GM19023 (cell line): Measurements from ENCODE around the gene PML.

ENCODE experiments used
- ATAC-seq: cut with Tn5 transposase; IDR thresholded peaks from one replicate; pipeline ENCODE4 v1.9.1; 2021; ENCODE audit warnings: mild to moderate bottlenecking, moderate library complexity; ENCODE audit not compliant: unreplicated experiment

PML gene

DNA sequence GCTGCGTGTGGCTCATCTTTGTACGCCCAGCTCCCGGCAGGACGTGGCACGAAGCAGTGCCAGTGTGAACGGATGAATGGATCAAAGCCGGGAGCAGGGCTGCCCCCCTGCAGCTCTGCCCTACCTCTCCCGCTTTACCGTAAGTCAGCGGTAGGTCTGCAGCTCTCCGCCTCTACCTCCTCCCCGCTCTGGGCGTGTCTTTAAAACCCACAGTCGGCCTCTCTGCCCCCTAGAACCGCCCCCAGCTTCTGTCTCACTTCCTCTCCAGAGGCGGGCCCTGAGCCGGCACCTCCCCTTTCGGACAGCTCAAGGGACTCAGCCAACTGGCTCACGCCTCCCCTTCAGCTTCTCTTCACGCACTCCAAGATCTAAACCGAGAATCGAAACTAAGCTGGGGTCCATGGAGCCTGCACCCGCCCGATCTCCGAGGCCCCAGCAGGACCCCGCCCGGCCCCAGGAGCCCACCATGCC, at the start of gene PML:
Gene PML, plus strand, starts transcription at position 304 of the 471 bp plus-strand sequence. Its CDS starts 97 bp downstream, at position 401.
- peak; percentile 72 for ATAC-seq

DNA sequence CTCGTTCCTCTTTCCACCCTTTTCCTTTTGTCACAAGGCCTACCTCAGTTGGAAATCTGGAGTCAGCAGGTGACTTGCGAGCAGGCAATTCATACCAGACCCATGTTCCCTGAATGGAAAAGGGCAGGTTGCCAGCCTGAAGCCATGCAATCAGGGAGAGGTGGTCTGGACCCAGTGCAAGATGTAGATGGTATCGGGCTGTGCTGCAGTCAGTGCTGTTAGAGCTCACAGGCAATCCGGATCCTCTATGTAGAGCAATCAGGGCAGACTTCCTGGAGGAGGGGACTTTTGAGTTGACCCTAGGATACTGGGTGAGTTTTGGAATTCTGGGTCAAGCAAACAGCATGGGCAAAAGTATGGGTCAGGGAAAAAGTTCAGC, 49.4 kb upstream of the PML start:
- no peak for ATAC-seq

- no peak for ATAC-seq
These were observed 48.3 kb upstream of the PML start for GRCh38 chr15:73946046-73946721.

GRCh38 chr15:73946795-73947370, 47.6 kb upstream of the PML start:
- no peak for ATAC-seq

- no peak for ATAC-seq
These were observed 46.9 kb upstream of the PML start for GRCh38 chr15:73947651-73948050.

DNA sequence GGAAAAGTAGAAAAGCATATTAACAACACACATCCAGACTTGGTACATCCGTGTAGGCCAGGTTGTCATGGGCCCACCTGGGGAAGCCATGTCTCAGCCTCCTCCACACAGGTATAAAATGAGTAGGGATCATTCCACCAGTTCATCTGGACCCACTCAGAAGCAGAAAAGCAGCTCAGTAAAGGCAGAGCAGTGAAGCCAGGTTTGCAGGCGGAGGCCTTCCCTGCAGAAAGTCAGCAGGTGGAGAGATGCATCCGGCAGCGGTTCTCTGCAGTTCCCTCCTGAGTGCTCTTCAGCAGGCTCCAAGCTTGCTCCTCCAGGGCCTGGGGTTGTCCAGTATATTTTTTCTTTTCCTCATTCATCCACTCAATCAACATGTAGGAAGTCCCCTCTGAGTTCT, 46.1 kb upstream of the PML start:
- ATAC-seq = no peak

- ATAC-seq = no peak
These were observed 45.5 kb upstream of the PML start for GRCh38 chr15:73948982-73949381.

DNA sequence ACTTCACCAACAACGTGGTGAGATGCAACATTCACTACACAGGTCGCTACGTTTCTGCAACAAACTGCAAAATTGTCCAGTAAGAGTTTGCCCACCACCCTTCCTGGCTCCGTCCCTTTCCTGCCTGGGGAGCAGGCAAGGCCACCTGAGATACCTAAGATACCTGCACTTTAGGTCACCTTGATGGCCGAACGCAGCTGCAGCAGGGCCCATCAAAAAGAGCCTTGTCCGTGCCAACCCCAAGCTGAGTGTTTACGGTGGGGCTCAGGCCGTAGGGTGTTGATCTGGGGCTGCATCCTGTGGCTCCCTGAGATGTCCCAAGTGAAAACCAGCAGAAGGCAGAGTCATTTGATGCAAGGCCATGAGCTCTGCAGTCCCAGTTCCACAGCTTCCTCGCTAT, 45.0 kb upstream of the PML start:
- no peak for ATAC-seq

- ATAC-seq = no peak
These were observed 44.1 kb upstream of the PML start for GRCh38 chr15:73950479-73950830.

GRCh38 chr15:73950831-73951561, 43.5 kb upstream of the PML start:
- ATAC-seq = no peak

- no peak for ATAC-seq
These were observed 42.9 kb upstream of the PML start for GRCh38 chr15:73951601-73952000.

DNA sequence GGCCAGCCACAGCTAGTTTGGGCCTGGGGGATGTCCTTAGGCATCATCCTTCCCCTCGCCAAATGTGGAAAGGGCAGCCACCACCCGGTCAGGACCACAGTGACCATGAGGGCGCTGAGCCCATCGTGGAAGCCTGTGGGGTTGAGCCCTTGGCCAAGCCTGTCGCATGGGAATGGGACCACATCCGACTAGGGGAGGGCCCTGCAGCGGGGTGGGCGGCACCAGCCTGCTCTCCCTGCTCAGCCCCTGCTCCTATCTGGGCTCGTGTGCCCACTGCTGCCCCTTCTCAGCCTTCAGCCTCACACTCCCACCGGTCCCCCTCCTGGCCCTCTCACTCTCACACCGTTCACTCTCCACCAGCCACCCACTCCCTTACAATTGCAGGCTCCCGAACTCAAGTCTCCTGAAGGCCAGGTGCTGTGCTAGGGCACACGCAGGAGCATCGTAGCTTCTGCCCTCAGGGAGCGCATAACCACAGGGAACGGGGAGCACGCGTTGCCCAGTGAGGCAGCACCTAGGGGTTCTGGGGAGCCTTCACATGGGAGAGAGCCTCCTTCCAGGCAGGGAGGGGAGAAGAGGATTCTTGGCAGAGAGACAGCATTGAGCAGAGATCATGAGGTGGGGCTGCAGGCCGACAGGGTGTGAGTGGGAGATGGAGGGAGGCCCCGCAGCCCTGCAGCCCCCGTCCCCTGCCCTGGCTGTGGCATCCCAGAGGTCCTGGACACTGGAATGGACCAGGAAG, 42.2 kb upstream of the PML start:
- no peak for ATAC-seq

DNA sequence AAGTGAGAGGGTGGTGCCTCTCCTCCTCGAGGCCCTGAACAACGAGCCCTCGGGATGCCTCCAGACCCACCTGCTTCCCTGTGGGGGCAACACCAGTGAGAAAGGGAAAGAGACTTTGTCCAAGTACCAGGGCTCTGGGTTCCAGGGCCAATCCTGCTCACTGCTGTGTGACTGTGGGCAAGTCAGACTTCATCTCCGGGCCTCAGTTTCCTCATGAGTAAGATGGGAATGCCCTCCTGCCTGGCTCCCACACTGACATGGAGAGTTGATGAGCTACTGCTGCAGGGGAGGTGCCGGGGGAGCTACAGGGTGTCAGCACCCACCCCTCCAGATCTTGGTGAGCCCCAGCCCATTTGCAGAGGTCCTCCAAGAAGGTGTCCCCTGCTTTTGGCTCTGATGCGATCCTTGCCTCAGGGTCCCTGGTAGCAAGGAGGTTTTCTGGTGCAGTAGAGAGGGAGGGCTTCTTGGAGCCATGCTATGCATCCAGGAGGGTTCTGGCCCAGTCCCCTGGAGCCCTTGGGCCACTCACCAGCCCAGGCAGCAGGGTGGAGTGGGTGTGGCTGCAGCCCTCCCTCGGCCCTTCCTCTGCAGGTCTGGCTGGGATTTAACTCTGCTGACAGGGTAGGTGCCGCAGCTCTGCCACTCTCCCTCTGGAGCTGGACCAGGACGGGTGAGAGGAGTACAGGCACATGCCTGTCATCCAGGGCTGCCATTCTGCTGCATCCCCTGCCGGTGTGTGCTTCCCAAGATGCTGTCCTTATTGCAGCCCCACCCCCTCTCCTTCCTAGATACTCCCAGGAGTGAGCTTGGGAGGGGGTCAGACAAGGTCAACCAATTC, 41.4 kb upstream of the PML start:
- no peak for ATAC-seq

- ATAC-seq = no peak
These were observed 40.0 kb upstream of the PML start for GRCh38 chr15:73954188-73955145.

DNA sequence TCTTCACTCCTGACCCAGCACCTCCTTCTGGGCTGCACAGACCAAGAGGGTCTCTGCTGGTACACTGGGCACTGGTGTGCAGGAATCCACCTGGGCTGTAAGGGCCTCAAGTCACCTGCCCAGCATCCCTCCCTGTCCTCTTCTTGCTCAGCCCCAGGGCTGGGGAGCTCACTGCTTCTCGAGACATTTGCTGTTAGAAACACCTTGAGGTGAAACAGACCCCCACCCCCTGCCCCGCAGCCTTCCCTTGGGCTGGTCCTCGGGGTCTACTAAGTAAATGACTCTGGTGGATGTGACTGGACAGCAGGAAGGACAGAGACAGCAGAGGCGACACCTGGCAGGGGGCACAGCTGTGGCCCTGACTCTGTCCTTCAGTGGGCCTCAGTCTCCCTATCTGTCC, 39.2 kb upstream of the PML start:
- ATAC-seq = no peak

DNA sequence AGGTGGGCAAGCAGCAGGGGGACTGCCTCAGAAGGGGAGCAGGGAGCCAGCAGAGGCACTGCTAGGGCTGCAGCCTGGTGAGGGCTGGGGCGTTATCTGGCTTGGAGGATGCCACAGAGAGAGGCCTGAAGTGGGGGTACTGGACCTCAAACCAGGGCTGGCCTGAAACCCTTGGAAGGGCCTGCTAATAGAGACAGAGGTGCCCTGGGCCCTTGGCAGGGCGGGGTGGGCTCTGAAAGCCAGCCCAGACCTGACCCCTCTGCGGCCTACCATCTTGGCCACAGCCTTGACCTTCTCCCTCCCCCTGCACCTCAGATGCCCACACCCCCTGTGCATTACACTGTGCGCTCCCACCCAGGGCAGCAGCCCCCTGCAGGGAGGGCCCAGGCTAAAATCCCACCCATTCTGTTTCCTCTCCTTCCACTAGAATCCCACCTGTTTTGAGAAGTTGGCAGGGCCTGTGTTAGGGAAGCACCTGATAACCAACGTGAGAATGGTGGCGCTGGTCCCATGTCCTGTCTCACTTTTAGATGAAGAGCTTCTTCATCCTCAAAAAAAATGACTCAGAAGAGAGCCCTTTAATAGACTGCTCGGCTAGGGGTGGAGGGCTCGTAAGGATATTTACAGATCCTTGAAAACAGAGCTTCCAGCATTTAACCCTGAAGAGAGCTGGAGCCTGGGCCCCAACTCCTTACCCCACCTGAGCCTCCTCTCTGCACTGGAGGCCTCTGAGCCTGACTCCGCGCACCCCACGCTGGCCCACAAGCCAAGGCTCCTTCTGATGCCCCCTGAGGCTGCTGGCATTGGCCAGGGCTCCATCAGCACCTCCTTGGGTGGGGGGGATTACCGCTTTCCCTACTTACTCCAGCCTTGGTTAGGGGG, 38.4 kb upstream of the PML start:
- no peak for ATAC-seq

GRCh38 chr15:73956743-73957135, 37.8 kb upstream of the PML start:
- ATAC-seq = no peak

DNA sequence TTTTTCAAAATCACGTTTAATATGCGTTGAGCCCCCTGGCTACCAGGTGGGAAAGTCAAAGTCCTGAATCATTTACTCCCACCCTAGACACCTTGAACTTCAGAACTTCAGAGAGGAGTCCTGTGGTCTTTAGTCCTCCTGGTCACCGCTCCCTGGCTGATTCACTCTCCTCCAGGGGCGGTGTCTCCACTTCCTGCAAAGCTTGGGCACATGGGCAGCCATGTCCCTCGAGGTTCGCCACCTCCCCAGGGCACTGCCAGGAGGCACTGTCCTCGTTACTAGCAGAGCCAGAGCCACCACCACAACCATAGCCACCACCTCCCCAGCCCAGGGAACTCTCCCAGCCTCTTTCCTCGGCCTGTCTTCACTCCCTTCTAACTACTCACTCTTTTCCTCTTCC, 37.2 kb upstream of the PML start:
- no peak for ATAC-seq

- ATAC-seq = no peak
These were observed 36.7 kb upstream of the PML start for GRCh38 chr15:73957785-73958184.
